Upper lobe of left lung (tissue), 4 donors: ENCODE data around the gene UPK3BL2.
"Not testable (repeated sequence)": the region's sequence is repeated elsewhere in the genome, so short reads cannot be mapped to it uniquely, and the experiment has no call there.

Experiments
- CTCF ChIP-seq, 6 experiments: fragments of 450-650 bp in 4 of 6; fragments of 200-600 bp in 2 of 6; sonication (generic) in 2 of 6; IDR thresholded peaks; one replicate each; pipeline ENCODE4 v1.5.1; 2016 to 2019; ENCODE audit warnings: antibody characterized with exemption in 6 of 6
- POLR2A ChIP-seq, 4 donors: fragments of 450-650 bp; IDR thresholded peaks; one replicate each; pipeline ENCODE4 v1.5.1; 2016 to 2017; ENCODE audit warnings: antibody characterized with exemption in 4 of 4, mild to moderate bottlenecking in 2 of 4
- POLR2AphosphoS5 ChIP-seq, 2 donors: sonication (generic); formaldehyde crosslinking; IDR thresholded peaks; one replicate each; pipeline ENCODE4 v1.5.1; 2017; ENCODE audit warnings: antibody characterized with exemption in 2 of 2

- not testable (repeated sequence) for TF ChIP-seq CTCF, POLR2A, POLR2AphosphoS5 (IDR thresholded peaks at IDR 0.05)
These were observed 50.1 kb downstream of the UPK3BL2 start for GRCh38 chr7:102493220-102493935.
